IMR-90 (cell line): ENCODE results near the gene RAB12. TPM values are rescaled to one million over a fixed set of nuclear protein-coding genes. Genes with fewer than 3 reads are reported as not detected.

Experiments used
- ATAC-seq: fragments of 200-7000 bp; cut with Tn5 transposase; 2 replicates; pipeline ENCODE4 v1.9.1; 2020; ENCODE audit warnings: low read depth, mild to moderate bottlenecking, moderate library complexity
- BruUV-seq: library from RNA; stranded (reverse); fragments of 400-500 nt; replicated peaks from 2 replicates; lab custom pipeline; 2021; lab: Mats Ljungman, UMichigan
- CTCF ChIA-PET: fragments of 300-600 bp; formaldehyde crosslinking; extraction: SDS; loops from one replicate; lab custom pipeline; 2021; ENCODE audit warnings: antibody characterized with exemption; lab: Yijun Ruan, JAX
- POLR2A ChIA-PET: fragments of 300-600 bp; sonication (Branson Sonifier 250); formaldehyde crosslinking; loops from one replicate; lab custom pipeline; 2022; ENCODE audit warnings: antibody characterized with exemption; ENCODE audit not compliant: unreplicated experiment; lab: Charles Lee
- DNase-seq: peaks from one replicate; pipeline ENCODE4 v3.0.0; 2013
- H2AFZ ChIP-seq: replicated peaks from 2 replicates; pipeline ENCODE3; 2013; ENCODE audit warnings: low read length, mild to moderate bottlenecking; ENCODE audit not compliant: poor library complexity
- H2AK5ac ChIP-seq: 2 replicates; pipeline ENCODE4 v1.6.1; 2013; ENCODE audit warnings: low read depth, low read length, inconsistent platforms
- H2AK9ac ChIP-seq: replicated peaks from 2 replicates; pipeline ENCODE3; 2013; ENCODE audit warnings: mild to moderate bottlenecking, low read depth, low read length, moderate library complexity; ENCODE audit not compliant: poor library complexity
- H2BK120ac ChIP-seq: 2 replicates; pipeline ENCODE4 v1.6.1; 2013; ENCODE audit warnings: low read depth, low read length, inconsistent platforms
- H2BK15ac ChIP-seq: 3 replicates; pipeline ENCODE4 v1.6.1; 2013; ENCODE audit warnings: low read depth, low read length, inconsistent platforms
- H2BK20ac ChIP-seq: 2 replicates; pipeline ENCODE4 v1.6.1; 2013; ENCODE audit warnings: low read depth, mild to moderate bottlenecking, inconsistent platforms, low read length, moderate library complexity
- H2BK5ac ChIP-seq: 2 replicates; pipeline ENCODE4 v1.6.1; 2013; ENCODE audit warnings: mild to moderate bottlenecking, low read depth, low read length, inconsistent platforms; ENCODE audit not compliant: poor library complexity, severe bottlenecking
- H3K14ac ChIP-seq: replicated peaks from 2 replicates; pipeline ENCODE4 v1.6.1; 2013; ENCODE audit warnings: low read depth, low read length, inconsistent platforms
- H3K18ac ChIP-seq: 2 replicates; pipeline ENCODE4 v1.6.1; 2013; ENCODE audit warnings: low read depth, low read length, control low read depth
- H3K23ac ChIP-seq: 2 replicates; pipeline ENCODE4 v1.6.1; 2013; ENCODE audit warnings: low read depth, low read length, inconsistent platforms
- H3K27ac ChIP-seq: 2 replicates; pipeline ENCODE4 v1.5.1; 2013; ENCODE audit warnings: mild to moderate bottlenecking, control low read depth, low read length; ENCODE audit not compliant: insufficient read depth
- H3K27me3 ChIP-seq: 2 replicates; pipeline ENCODE4 v1.6.1; 2013; ENCODE audit warnings: low read length; ENCODE audit not compliant: control insufficient read depth, insufficient read depth
- H3K36me3 ChIP-seq: 2 replicates; pipeline ENCODE4 v1.6.1; 2013; ENCODE audit warnings: low read length, mixed read lengths; ENCODE audit not compliant: control insufficient read depth, insufficient read depth
- H3K4ac ChIP-seq: 2 replicates; pipeline ENCODE4 v1.6.1; 2013; ENCODE audit warnings: low read depth, low read length, inconsistent platforms
- H3K4me1 ChIP-seq: 2 replicates; pipeline ENCODE4 v1.6.1; 2013; ENCODE audit warnings: low read length, mixed read lengths; ENCODE audit not compliant: control insufficient read depth, insufficient read depth
- H3K4me2 ChIP-seq: 2 replicates; pipeline ENCODE4 v1.6.1; 2013; ENCODE audit warnings: low read depth, mild to moderate bottlenecking, control low read depth, low read length, moderate library complexity
- H3K4me3 ChIP-seq: 2 replicates; pipeline ENCODE4 v1.5.1; 2013; ENCODE audit warnings: low read depth, mild to moderate bottlenecking, control low read depth, low read length, moderate library complexity; ENCODE audit not compliant: insufficient read depth
- H3K56ac ChIP-seq: 2 replicates; pipeline ENCODE4 v1.6.1; 2013; ENCODE audit warnings: low read length, inconsistent platforms; ENCODE audit not compliant: insufficient read depth; ENCODE audit errors: extremely low read depth
- H3K79me1 ChIP-seq, 2 experiments: 2 replicates each; pipeline ENCODE4 v1.6.1; 2013; ENCODE audit warnings: low read length in 2 of 2, inconsistent platforms in 1 of 2, low read depth in 1 of 2
- H3K9ac ChIP-seq: 2 replicates; pipeline ENCODE4 v1.6.1; 2013; ENCODE audit warnings: low read depth, low read length, control low read depth
- H3K9me1 ChIP-seq: 2 replicates; pipeline ENCODE4 v1.6.1; 2013; ENCODE audit warnings: low read length, inconsistent platforms; ENCODE audit not compliant: insufficient read depth
- H3K9me3 ChIP-seq: 2 replicates; pipeline ENCODE4 v1.6.1; 2013; ENCODE audit warnings: low read length; ENCODE audit not compliant: control insufficient read depth, insufficient read depth
- H4K20me1 ChIP-seq: 2 replicates; pipeline ENCODE4 v1.6.1; 2013; ENCODE audit warnings: low read length, inconsistent platforms; ENCODE audit not compliant: insufficient read depth
- H4K5ac ChIP-seq: 2 replicates; pipeline ENCODE4 v1.6.1; 2013; ENCODE audit warnings: mild to moderate bottlenecking, low read depth, low read length, control low read depth
- H4K8ac ChIP-seq, 2 experiments: 2 replicates each; pipeline ENCODE4 v1.6.1; 2013; ENCODE audit warnings: low read depth in 2 of 2, low read length in 2 of 2, control low read depth in 1 of 2, inconsistent platforms in 1 of 2
- H4K91ac ChIP-seq: 2 replicates; pipeline ENCODE4 v1.6.1; 2013; ENCODE audit warnings: low read depth, low read length, inconsistent platforms; ENCODE audit not compliant: insufficient read depth
- CEBPB ChIP-seq: IDR thresholded peaks from 2 replicates; pipeline ENCODE4 v1.6.1; 2012; ENCODE audit warnings: low read depth, low read length, improper control_type of control experiment
- CHD1 ChIP-seq: IDR thresholded peaks from 2 replicates; pipeline ENCODE4 v1.6.1; 2012; ENCODE audit warnings: low read depth, low read length, improper control_type of control experiment
- CTCF ChIP-seq: conservative IDR thresholded peaks from 2 replicates; pipeline ENCODE4 v1.5.1; 2012; ENCODE audit warnings: mild to moderate bottlenecking, low read depth, low read length, improper control_type of control experiment
- MAZ ChIP-seq: IDR thresholded peaks from 2 replicates; pipeline ENCODE4 v1.6.1; 2012; ENCODE audit warnings: low read depth, mild to moderate bottlenecking, low read length, improper control_type of control experiment, moderate library complexity, borderline replicate concordance
- MXI1 ChIP-seq: IDR thresholded peaks from 2 replicates; pipeline ENCODE4 v1.6.1; 2012; ENCODE audit warnings: low read depth, mild to moderate bottlenecking, low read length, moderate library complexity, borderline replicate concordance
- POLR2A ChIP-seq: IDR thresholded peaks from 2 replicates; pipeline ENCODE4 v1.6.1; 2012; ENCODE audit warnings: mild to moderate bottlenecking, low read depth, low read length
- USF2 ChIP-seq: fragments of 150-350 bp; IDR thresholded peaks from 2 replicates; pipeline ENCODE4 v1.6.1; 2017; ENCODE audit warnings: mild to moderate bottlenecking, antibody characterized with exemption, low read length, low read depth
- WGBS, 2 experiments: methylation state at CpG; one replicate each; pipeline versions ENCODE4 v1.1.5 to v1.1.7; 2013; ENCODE audit warnings: missing lambda C conversion rate in 2 of 2; ENCODE audit not compliant: insufficient read length in 1 of 2; ENCODE audit errors: extremely low coverage in 2 of 2; 5-methylcytosine and 5-hydroxymethylcytosine counted together
- dilution Hi-C: fragments of 300-500 bp; cut with HindIII; formaldehyde crosslinking; loops from one replicate; pipeline ENCODE4 v1.14.3; 2018; ENCODE audit warnings: low sequenced_read_pairs; ENCODE audit not compliant: unreplicated experiment
- in situ Hi-C: fragments of 300-500 bp; cut with MboI; formaldehyde crosslinking; loops from 3 replicates; pipeline ENCODE4 v1.14.3; 2019; ENCODE audit warnings: low sequenced_read_pairs, inconsistent platforms, mixed read lengths
- intact Hi-C: fragments of 100-400 bp; cut with micrococcal nuclease; formaldehyde crosslinking; loops from 2 replicates; pipeline ENCODE4 v1.10.0; 2022
- polyA plus RNA-seq, 3 experiments: library from polyadenylated mRNA; depleted of rRNA; stranded (reverse); fragments of >200 nt; gene quantifications; 2 replicates each; pipeline ENCODE4 v1.2.3, GENCODE V29; 2012; ENCODE audit warnings: low replicate concordance in 1 of 3
- total RNA-seq: library from RNA; depleted of rRNA; stranded (reverse); fragments of >200 nt; gene quantifications from 2 replicates; pipeline ENCODE4 v1.2.3, GENCODE V29; 2012

Gene RAB12
- total and polyA plus RNA-seq, 2 of the 4 experiments (the other 2 are of a cell fraction) = 14.9 to 19.2 TPM

DNA sequence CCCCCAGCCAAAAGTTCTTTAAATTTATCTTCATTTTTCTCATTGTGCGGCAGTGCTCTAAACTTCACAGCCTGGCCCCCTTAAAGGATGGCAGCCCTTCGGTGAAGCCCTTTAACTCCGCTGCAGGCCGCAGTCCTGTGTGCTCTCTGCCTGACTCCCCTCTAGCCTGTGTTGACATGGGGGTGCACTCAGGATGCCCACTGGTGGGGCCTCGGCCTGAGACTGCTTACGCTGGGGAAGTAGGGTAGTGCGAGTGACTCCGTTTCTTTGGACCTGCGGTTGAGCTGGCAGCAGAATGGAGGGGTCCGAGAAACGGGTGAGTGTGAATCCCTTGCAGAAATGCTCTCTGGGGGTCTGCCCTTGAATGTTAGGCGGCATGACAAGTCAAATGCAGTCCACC is 5.6 kb downstream of the RAB12 start:
- H3K18ac ChIP-seq = no peak overlapping the region
- BruUV-seq = no TSS peak
- H3K4me2 ChIP-seq = peak overlapping the region; percentile 7; the same call in 1 of the 2 replicates
- no peak overlapping the region for H2AFZ ChIP-seq
- ChIA-PET CTCF (no interaction called here), POLR2A (no interaction called here)
- no peaks in the 10 kb centered on the region for H3K27me3 ChIP-seq
- H2AK5ac ChIP-seq = peak overlapping the region; percentile 38; the same call in 1 of the 2 replicates
- 92% methylated on average over 6 of the region's 12 CpGs; no CpG with 5 or more reads in 1 of the 2 experiments for WGBS, 2 experiments
- no peaks in the 10 kb centered on the region for H3K9me3 ChIP-seq
- peak overlapping the region; percentile 2; the same call in 1 of the 2 replicates for H3K27ac ChIP-seq
- H2AK9ac ChIP-seq = no peak overlapping the region
- intact Hi-C loops (loop anchor here (5.0 kb wide), 1 partner anchor 1038 kb away; no protein-coding TSS in a partner anchor), in situ Hi-C loops (no loop called here), dilution Hi-C loops (no loop called here)
- H3K23ac ChIP-seq = no peak overlapping the region
- H3K9me1 ChIP-seq = peaks cover 29% of the 10 kb centered on the region
- no peak for DNase-seq
- H3K36me3 ChIP-seq = peaks cover 8% of the 10 kb centered on the region
- peaks cover 86% of the 10 kb centered on the region for H4K20me1 ChIP-seq
- H3K14ac ChIP-seq = no peak overlapping the region
- 0 out of 2 replicates have a peak overlapping the region, but pooled peaks have one; percentile 14 for H4K91ac ChIP-seq
- H4K5ac ChIP-seq = no peak overlapping the region
- no peak overlapping the region for H2BK5ac ChIP-seq
- H2BK15ac ChIP-seq = no peak overlapping the region; the same call in 2 of the 3 replicates
- H3K9ac ChIP-seq = no peak overlapping the region
- no peak overlapping the region for H2BK20ac ChIP-seq
- H3K4me1 ChIP-seq = peaks cover 15% of the 10 kb centered on the region
- peaks cover 26 to 91% of the 10 kb centered on the region in 2 experiments for H3K79me1 ChIP-seq
- no peak for TF ChIP-seq MXI1
- TF ChIP-seq MAZ = no peak
- no peak for TF ChIP-seq POLR2A
- no peak for TF ChIP-seq USF2
- no peak for TF ChIP-seq CEBPB
- no peak for TF ChIP-seq CTCF
- no peak for TF ChIP-seq CHD1
- no peak overlapping the region for H3K4me3 ChIP-seq
- no peak overlapping the region for H3K56ac ChIP-seq
- H4K8ac ChIP-seq = no peak overlapping the region
- no peak overlapping the region; the same call in 1 of the 2 replicates for H3K4ac ChIP-seq
- H2BK120ac ChIP-seq = peak overlapping the region; percentile 10; the same call in 1 of the 2 replicates
- ATAC-seq = peak; percentile 4; the same call in 1 of the 2 replicates
